ENCODE data around the gene ZNF438. TPM values are rescaled to one million over a fixed set of nuclear protein-coding genes. Genes with fewer than 3 reads are reported as not detected.

Gene ZNF438
- total RNA-seq, 1 donor = 8.0 TPM

- TF ChIP-seq, protein P1, sequence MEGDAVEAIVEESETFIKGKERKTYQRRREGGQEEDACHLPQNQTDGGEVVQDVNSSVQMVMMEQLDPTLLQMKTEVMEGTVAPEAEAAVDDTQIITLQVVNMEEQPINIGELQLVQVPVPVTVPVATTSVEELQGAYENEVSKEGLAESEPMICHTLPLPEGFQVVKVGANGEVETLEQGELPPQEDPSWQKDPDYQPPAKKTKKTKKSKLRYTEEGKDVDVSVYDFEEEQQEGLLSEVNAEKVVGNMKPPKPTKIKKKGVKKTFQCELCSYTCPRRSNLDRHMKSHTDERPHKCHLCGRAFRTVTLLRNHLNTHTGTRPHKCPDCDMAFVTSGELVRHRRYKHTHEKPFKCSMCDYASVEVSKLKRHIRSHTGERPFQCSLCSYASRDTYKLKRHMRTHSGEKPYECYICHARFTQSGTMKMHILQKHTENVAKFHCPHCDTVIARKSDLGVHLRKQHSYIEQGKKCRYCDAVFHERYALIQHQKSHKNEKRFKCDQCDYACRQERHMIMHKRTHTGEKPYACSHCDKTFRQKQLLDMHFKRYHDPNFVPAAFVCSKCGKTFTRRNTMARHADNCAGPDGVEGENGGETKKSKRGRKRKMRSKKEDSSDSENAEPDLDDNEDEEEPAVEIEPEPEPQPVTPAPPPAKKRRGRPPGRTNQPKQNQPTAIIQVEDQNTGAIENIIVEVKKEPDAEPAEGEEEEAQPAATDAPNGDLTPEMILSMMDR (IDR thresholded peaks at IDR 0.05; ENCODE audit: insufficient read depth, low read length) = no peak
- no peak for DNase-seq (ENCODE audit: low read depth)
- H3K4me3 ChIP-seq (ENCODE audit: low read depth, low read length) = no peak overlapping the region
Measured at GRCh38 chr10:30898964-30899363, 132.7 kb downstream of the ZNF438 start.

- TF ChIP-seq, protein P1 (IDR thresholded peaks at IDR 0.05; ENCODE audit: insufficient read depth, low read length) = no peak
- no peak overlapping the region for H3K4me3 ChIP-seq (ENCODE audit: low read depth, low read length)
- DNase-seq (ENCODE audit: low read depth) = no peak
Measured at GRCh38 chr10:30897547-30897946, 134.1 kb downstream of the ZNF438 start.

- TF ChIP-seq, protein P1 (IDR thresholded peaks at IDR 0.05; ENCODE audit: insufficient read depth, low read length) = no peak
- DNase-seq (ENCODE audit: low read depth) = no peak
- no peak overlapping the region for H3K4me3 ChIP-seq (ENCODE audit: low read depth, low read length)
Measured at GRCh38 chr10:30897048-30897447, 134.6 kb downstream of the ZNF438 start.

DNA sequence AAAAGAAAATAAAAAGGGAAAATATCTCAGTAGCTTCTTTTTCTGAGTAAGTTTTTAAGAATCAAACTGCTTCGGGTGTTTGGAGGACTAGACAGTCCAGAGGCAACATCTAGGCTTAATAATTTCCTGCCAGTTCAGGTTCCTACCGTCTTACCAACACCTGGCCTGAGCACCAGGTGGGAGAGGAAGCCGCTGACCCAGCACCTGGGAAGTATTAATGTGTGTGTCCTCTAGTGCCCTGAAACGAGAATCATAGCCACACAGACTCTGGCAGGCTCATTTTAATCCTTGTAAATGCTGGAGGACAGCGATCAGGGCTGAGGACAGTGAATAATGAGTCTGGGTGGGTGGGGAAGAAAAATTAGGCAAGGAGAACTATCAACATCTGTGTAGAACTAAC is 137.4 kb downstream of the ZNF438 start:
- no peak for DNase-seq (ENCODE audit: low read depth)
- TF ChIP-seq, protein P1 (IDR thresholded peaks at IDR 0.05; ENCODE audit: insufficient read depth, low read length) = no peak
- H3K4me3 ChIP-seq (ENCODE audit: low read depth, low read length) = no peak overlapping the region

GRCh38 chr10:30893208-30893607 is 138.5 kb downstream of the ZNF438 start:
- no peak for DNase-seq (ENCODE audit: low read depth)
- no peak overlapping the region for H3K4me3 ChIP-seq (ENCODE audit: low read depth, low read length)
- TF ChIP-seq, protein P1 (IDR thresholded peaks at IDR 0.05; ENCODE audit: insufficient read depth, low read length) = no peak

- no peak for DNase-seq (ENCODE audit: low read depth)
- no peak overlapping the region for H3K4me3 ChIP-seq (ENCODE audit: low read depth, low read length)
- TF ChIP-seq, protein P1 (IDR thresholded peaks at IDR 0.05; ENCODE audit: insufficient read depth, low read length) = no peak
Measured at GRCh38 chr10:30887839-30888238, 143.8 kb downstream of the ZNF438 start.

DNA sequence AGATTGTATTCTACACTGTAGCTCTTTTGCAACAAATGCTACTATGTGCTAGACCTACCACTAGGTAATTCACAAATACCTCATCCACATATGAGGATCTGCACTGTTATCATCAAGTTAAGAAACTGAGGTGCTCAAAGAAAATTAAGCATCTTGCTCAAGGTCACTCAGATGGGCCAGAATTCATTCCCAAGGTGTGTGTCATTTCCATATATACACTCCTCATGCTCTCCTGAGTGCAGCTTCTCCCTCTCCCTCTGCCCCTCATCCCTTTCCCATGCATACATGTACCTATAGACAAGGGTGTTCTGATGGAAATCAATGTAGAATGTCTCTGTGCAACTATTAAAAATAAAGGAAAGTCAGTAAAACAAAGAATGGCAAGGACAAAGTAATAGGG is 146.2 kb downstream of the ZNF438 start:
- DNase-seq (ENCODE audit: low read depth) = no peak
- TF ChIP-seq, protein P1 (IDR thresholded peaks at IDR 0.05; ENCODE audit: insufficient read depth, low read length) = no peak
- H3K4me3 ChIP-seq (ENCODE audit: low read depth, low read length) = no peak overlapping the region
